Measurements from ENCODE around the gene C14orf132.

The C14orf132 gene

GRCh38 chr14:96125536-96125935, 86.4 kb downstream of the C14orf132 start:
- DNase-seq, result no peak

GRCh38 chr14:96126339-96126782, 87.2 kb downstream of the C14orf132 start:
- DNase-seq, result peak; percentile 50

- no peak for DNase-seq
These were observed 87.7 kb downstream of the C14orf132 start for GRCh38 chr14:96126783-96127271.

GRCh38 chr14:96129128-96129736, 90.1 kb downstream of the C14orf132 start:
- DNase-seq, result no peak

GRCh38 chr14:96130391-96130790, 91.2 kb downstream of the C14orf132 start:
- no peak for DNase-seq

- DNase-seq, result no peak
These were observed 91.7 kb downstream of the C14orf132 start for GRCh38 chr14:96130854-96131253.

GRCh38 chr14:96131836-96132235, 92.7 kb downstream of the C14orf132 start:
- DNase-seq, result no peak

- no peak for DNase-seq
These were observed 95.3 kb downstream of the C14orf132 start for GRCh38 chr14:96134508-96134907.

GRCh38 chr14:96135285-96135684, 96.1 kb downstream of the C14orf132 start:
- no peak for DNase-seq

GRCh38 chr14:96136371-96137005, 97.3 kb downstream of the C14orf132 start:
- DNase-seq, result no peak

GRCh38 chr14:96138241-96138640, 99.1 kb downstream of the C14orf132 start:
- no peak for DNase-seq

GRCh38 chr14:96139169-96139568, 100.0 kb downstream of the C14orf132 start:
- no peak for DNase-seq

GRCh38 chr14:96139879-96140278, 100.7 kb downstream of the C14orf132 start:
- DNase-seq, result no peak

- DNase-seq, result no peak
These were observed 101.8 kb downstream of the C14orf132 start for GRCh38 chr14:96140952-96141351.

Data from CD4-positive, alpha-beta T cell treated with Interferon gamma for 1 hour (primary cell).